ENCODE results near the gene FKBP14. TPM values are rescaled to one million over a fixed set of nuclear protein-coding genes. Genes with fewer than 3 reads are reported as not detected.

The FKBP14 gene, protein sequence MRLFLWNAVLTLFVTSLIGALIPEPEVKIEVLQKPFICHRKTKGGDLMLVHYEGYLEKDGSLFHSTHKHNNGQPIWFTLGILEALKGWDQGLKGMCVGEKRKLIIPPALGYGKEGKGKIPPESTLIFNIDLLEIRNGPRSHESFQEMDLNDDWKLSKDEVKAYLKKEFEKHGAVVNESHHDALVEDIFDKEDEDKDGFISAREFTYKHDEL
- total RNA-seq, result 8.5 and 9.8 TPM in 2 replicates

DNA sequence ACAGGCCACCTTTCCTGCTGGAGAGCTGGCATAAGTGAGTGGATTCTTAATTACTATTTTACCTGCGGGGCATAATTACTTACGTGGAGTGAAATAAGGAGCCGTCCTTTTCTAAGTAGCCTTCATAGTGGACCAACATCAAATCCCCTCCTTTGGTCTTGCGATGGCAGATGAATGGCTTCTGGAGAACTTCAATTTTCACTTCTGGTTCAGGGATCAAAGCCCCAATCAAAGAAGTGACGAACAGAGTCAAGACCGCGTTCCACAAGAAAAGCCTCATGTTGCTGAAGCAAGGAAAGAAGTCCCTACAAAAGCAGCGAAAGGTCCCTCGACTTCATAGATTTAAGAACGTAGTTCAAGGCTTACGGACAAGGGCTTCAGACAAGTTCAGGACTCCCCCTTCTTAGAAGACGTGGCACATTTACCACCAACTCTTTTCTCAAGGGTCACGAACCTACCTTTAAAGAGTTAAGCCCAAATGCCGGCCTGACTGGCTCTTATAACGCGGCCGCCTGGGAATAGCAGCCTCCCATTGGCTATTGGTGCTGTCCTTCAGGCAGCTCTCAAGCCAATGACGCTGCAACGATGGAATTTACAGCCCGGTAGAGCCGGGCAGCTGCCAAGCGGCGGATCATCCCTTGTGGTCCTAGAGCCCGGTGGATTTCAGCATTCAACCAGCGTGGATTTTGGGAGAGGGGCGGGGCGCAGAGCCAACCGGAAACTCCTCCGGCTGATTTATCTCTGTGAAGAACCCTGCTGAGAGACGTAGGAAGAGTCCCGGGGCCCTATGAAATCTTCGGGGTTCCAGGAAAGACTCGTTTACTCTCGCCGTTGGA lies at the start of gene FKBP14:
FKBP14 (minus strand) TSS at position 474 of the 836 bp plus-strand sequence; CDS start at position 280, 194 bp downstream.
- DNase-seq (ENCODE audit: low read depth in 2 of 2), result peak; percentile 98 to 100

DNA sequence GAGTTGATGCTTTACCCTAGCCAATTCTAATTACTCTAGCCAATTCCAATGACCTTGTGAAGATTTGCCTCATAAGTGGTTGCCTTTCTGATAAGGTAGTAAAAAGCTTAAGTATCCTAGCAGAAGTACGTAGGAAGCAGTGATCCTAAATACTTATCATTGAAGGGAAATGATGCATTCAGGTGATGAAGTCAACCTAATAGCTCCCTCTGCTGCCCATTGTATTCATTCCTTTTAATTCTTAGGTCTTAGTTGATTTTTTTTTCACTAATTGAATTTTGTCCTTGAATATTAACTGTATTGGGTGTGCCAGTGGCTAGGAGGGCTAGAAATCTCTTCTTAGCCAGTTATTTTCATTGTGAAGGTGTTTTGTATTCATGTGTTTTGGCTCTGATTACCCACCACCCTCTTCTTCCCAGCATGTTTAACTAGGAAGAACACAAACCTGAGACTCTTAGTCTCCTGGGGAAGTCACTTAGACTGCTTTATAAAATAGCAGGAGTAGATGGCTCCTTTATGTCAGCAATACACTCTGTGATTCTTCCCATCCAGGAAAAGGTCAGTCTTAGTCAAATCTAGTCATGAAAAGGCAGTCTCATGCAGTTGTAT lies 48.0 kb upstream of the FKBP14 start:
- DNase-seq (ENCODE audit: low read depth in 2 of 2), result peak; percentile 25 to 67

DNA sequence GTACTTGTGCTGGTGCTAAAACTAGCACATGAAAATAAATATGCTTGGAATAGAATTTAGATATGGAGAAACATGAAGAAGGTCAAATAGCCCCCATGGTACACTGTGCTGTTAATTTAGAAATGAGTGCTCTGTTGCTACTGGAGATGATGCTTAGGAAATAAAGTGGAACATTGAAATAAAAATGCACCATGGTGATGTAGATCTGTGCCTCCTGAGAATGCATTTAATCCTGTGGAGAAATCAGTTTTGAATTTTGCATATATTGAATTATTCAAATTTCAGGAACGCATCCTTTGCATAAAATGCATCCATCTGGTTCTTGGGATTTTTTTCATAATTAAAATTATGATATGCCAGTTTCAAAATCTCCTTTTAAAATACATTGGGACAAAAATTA lies 46.2 kb upstream of the FKBP14 start:
- DNase-seq (ENCODE audit: low read depth in 2 of 2), result no peak

DNA sequence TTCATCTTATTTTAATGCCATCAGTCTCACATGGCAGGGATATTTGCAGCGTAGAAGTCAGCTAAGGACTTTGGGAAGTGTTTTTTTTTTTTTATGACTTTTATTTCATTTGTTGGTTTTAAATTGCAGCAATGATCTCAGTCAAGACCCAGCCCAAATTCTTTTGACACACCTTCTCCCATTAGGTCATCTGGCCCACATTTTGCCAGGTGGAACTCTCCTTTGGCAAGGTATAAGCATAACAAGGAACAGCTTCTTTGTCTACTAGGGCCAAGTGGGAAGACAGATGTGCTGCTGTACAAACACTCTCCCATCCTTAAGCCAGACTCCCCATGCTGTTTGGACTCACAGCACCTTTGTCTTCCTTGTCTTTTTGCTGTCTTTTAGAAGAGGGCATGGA lies 43.5 kb upstream of the FKBP14 start:
- no peak for DNase-seq (ENCODE audit: low read depth in 2 of 2)

DNA sequence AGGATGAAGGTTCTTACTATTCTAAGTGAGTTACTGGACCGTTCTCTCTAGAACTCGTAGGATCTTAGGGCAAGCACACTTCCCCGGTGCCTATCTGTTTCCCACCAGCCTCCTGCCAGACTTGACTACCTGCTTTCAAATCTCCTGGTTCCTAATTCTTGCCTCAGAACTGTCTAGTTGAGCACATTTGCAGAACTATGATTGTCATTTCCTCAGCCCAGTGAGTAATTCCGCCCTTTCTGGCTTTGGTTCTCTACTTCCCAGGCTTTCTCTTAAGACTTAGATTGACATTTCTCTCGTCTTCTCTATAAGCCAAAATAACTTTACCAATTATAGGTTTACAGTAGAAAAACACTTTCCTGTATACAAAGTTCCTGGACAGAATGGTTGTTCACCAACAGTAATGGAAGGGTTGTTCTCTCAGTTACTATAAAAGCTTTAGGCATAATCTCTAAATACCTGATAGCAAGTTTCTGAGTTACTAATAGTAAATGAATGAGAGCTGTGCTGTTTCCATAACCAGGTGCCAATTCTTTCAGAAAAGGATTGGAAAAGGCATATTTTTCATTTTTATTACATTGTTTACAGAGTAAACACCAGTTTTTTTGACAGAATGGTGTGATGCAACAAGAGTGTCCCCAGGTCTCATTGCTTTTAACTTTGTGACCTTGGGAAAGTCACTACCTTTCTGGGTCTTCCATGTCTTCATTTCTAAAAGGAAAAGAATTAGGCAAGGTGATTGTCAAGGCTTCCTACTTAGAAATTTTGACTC lies 42.8 kb upstream of the FKBP14 start:
- DNase-seq (ENCODE audit: low read depth in 2 of 2), result peak in 1 of 2 donors; percentile 7

DNA sequence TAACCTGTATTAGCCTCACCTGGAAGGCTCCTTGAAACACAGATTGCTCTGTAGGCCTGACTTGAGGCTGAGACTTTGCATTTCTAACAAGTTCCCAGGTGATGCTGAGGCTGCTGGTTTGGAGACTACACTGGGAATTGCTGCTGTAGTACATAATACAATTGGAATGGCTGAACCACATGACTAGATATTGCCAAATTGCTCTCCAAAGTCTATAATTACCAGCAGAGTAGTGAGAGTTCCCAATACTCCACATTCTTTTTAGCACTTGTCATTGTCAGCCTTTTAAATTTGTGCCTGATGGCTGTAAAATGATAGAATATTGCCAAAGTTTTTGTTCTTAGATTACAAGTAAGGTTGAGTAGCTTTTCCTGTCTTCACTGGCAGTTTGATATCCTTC lies 41.6 kb upstream of the FKBP14 start:
- DNase-seq (ENCODE audit: low read depth in 2 of 2), result no peak

DNA sequence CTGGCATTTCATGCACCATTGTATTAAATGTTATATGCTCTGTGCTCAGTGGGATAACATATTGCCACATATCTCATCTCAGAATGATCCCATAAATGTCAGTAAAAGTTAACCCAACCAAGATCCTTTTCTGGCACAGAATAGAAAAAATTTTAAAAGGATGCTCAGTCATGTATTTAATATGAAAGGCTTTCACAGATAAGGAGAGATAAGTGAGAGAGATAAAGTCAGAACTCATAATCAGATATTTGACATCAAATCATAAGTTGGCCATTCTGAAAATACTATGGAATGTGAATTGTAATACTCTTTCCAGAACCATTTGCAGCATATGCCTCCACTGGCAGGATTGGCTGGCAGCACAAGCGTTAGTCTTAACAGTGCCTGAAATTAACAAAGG lies 40.2 kb upstream of the FKBP14 start:
- no peak for DNase-seq (ENCODE audit: low read depth in 2 of 2)

DNA sequence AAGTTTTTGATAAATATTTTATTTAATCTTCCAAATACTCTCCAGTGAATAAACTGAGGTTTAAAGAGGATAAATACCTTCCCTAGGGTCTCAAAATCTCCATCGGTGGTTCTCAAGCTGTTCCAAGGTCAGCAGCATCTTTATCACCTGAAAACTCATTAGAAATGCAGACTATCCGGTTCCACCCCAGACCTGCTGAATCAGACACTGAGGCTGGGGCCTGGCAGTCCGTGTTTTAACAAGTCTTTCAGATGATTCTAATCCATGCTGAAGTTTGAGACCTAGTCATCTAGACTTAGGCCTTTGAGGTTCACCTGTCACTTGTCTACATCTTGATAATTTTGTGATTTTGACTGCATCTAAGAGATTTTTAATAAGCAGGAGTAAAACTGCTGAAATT lies 39.2 kb upstream of the FKBP14 start:
- DNase-seq (ENCODE audit: low read depth in 2 of 2), result no peak

DNA sequence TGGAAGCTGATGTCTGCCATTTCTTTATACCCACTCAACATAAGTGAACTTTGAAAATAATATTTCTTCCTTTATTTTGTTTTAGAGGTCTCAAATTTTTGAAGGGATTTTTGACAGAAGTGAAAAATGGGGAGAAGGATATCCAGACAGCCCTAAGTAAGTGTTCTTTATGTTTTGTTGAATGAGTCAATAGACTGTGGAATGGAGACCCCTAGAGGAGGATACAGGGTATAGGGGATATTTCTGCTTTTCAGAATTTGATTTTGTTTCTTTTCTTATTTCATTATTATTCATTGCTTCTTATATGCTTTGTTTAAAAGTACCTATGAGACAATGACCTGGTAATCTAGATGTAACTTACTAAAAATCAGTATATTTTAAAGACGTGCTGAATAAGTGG lies 36.1 kb upstream of the FKBP14 start:
- peak; percentile 23 to 55 for DNase-seq (ENCODE audit: low read depth in 2 of 2)

DNA sequence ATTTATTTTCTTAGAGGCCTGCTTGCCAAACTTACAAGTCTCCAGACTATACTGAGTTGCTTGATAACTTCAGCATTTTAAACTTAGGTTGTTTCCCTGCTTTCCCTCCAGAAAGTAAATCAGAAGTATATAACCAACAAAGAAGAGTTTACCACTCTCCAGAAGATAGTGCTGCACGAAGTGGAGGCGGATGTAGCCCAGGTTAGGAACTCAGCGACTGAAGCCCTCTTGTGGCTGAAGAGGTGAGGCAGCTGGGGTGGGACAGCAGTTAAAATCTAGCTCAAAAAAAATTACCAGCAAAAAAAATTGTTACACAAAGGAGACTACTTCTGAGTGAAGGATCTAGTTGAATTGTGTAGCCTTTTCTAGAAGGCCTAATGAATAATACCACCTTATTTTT lies 35.3 kb upstream of the FKBP14 start:
- DNase-seq (ENCODE audit: low read depth in 2 of 2), result peak; percentile 9 to 47

DNA sequence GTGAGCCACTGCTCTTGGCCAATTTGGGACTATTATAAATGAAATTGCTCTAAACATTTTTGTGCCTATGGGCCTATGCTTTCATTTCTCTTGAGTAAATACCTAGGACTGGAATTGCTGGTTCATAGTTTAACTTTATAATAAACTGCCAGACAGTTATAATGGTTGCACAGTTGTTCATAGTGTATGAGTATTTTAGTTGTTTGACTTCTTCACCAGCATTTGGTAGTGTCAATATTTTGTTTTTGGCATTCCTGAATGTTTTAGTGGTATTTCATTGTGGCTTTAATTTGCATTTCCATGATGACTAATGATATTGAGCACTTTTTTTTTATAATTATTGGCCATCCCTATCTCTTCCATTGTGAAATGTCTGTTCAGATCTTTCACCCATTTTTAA lies 31.2 kb upstream of the FKBP14 start:
- no peak for DNase-seq (ENCODE audit: low read depth in 2 of 2)

DNA sequence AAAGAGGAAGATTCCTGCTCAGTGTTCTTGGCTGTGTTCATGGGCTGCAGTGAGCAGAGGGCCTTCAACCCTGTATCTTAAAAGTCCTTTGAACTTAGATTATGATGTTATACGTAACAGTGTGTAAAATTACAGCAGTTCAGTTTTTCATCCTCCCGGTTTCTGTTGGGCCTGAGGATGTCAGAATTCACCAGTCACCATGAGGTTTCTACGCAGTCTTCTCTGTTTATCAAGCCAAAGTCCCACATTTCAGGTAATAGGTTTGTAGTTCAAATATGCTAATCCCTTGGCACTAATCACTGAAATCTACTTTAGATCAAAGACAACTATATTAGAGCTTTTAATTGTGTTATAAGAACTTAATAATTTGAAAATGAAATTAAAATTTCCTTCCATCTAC lies 26.6 kb upstream of the FKBP14 start:
- DNase-seq (ENCODE audit: low read depth in 2 of 2), result no peak

DNA sequence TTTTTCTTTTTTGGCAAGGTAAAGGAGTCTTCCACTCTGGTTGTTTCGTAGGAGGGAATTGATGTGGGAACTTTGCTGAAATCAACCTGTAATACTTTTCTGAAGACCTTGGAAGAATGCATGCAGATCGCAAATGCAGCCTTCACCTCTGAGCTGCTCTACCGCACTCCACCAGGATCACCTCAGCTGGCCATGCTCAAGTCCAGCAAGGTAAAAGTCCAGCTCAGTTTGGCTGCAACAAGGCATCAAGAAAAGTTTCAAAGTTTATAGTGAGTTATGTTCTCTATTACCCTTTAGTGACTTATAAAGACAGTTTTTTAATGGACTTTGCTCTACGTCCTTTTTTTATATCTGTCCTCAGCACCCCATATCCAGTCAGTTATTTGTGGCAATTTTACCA lies 22.7 kb upstream of the FKBP14 start:
- no peak for DNase-seq (ENCODE audit: low read depth in 2 of 2)

DNA sequence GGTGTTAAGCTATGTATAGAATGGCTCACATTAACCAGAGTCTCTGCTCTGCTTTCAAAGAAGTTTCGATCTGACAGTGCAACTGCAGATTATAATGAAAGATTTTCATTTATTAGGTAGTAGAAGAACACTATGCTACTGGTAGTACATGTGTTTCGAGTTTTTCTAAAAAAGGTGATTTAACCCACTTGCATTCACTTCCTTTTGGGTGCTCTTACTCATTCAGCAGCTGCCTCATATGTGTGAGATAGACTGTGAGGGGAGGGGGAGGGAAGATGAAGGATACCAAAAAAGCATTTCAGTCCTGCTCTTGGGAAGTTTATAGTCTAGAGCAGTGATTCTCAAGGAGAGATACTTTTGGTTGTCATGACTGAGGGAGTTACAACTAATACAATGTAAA lies 22.1 kb upstream of the FKBP14 start:
- no peak for DNase-seq (ENCODE audit: low read depth in 2 of 2)

DNA sequence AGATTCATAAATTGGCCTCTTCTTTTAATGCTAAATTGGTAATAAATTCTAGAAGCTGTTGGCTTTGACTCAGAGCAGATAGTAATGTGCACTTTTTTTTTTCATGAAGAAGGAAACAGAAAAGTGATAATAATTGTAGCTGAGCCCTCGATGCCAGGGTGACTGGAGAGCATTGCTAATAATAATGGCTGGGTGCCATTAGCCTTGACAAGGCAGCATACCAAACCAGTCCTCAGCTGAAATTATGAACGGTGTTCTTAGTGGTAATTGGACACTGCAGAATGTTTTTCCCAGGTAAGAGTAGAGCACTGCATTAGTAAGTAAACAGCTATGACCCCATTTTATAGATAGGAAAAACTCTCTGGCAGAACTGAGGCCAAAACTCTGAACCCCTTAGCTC lies 20.6 kb upstream of the FKBP14 start:
- no peak for DNase-seq (ENCODE audit: low read depth in 2 of 2)

DNA sequence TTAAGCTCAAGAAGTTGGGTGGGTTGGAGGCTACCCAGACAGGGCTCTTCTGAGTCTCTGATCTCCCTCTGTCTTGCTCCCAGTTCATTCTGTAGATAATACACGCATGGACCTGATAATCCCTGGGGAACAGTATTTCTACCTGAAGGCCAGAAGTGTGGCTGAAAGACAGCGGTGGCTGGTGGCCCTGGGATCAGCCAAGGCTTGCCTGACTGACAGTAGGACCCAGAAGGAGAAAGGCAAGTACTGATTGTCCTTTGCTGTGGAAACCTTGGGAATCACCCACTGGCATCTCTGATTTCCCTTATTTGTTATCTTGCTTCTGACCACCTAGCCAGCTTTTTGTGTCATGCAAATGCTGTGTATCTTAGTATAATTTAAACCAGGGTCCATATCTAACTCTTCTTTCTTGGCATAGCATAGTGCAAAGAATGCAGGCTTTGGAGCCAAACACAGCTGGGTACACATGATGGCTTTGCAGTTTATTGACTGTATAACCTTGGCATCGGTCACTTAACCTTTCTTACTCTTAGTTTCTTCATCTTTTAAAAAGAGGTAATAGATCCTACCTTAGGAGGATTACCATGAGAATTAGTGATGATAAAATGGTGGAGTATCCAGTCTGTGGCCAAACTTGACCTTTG lies 19.7 kb upstream of the FKBP14 start:
- DNase-seq (ENCODE audit: low read depth in 2 of 2), result no peak

DNA sequence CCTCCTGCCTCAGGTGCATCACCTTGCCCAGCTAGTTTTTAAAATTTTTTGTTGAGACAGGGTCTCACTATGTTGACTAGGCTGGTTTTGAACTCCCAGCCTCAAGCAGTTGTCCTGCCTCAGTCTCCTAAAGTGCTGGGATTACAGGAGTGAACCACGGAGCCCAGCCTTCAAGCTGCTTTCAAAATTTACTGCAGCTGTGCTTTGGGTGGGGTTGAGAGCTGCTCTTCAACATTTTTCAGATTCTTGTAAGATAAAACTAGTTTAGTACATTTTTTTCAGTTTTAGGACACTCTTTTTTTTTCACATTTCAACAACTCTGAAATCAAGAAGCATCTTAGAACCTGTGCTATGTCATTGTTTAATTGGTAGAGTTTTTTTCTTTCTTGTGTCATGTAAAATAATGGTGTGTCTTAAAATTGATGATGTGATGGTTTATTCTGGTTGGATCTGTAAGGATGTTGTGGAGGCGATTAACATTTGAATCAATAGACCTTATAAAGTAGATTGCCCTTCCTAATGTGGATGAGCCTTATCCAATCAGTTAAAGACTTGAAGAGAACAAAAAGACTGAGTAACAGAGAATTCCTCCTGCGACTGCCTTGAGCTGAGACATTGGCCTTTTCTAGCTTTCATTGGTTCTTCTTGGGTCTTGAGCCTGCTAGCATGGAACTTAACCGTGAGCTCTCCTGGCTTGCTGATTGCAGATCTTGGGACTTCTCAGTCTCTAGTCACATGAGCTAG lies 15.2 kb upstream of the FKBP14 start:
- no peak for DNase-seq (ENCODE audit: low read depth in 2 of 2)

DNA sequence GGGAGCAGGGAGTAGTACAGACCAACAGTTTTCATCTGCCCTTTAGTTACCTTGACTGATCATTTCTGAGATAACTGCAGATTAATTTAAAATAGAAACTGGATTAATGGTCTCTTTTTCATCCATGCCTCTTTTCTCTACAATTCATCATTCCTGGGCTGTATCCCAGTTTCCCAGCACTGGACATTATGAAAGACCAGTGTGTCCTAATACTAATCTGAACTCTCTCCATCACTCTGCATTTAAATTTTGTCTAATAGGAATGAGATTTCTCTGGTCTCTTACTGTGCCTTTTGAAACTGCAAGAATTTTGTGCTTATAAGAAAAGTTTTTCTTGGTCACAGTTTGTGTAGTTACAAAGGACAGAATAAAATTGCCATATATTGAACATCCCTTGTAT lies 14.4 kb upstream of the FKBP14 start:
- no peak for DNase-seq (ENCODE audit: low read depth in 2 of 2)

DNA sequence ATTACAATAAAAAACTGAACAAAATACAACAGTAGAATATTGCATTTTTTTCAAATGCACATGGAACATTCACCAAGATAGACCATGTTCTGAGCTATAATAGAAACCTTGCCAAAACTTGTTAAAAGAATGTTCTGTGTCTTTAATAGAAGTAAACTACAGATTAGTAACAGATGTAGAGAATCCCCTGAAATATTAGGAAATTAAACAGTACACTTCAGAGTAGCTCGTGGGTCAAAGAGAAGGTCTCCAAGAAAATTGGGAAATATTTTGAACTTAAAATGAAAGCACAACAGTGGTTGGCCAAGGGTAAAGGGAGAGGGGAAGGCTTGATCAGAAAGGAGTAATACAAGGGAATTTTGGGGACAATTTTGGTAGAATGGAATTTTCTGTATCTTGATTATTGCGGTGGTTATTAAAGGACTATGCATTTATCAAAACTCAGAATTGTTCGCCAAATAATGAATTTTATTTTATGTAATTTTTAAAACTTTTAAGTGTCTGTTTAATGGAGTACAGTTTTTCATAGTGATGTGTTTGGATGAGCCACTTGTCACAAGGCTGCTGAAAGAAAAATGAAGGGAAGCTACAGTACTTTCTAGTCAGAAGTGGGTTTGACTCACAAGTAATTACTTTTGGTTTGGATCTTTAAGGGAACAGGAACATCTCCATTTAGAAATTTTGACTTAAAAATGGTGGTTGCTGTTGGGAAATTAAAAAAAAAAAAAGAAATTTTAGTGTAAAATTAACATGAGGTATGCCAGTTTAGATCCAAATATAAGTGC lies 11.9 kb upstream of the FKBP14 start:
- no peak for DNase-seq (ENCODE audit: low read depth in 2 of 2)

DNA sequence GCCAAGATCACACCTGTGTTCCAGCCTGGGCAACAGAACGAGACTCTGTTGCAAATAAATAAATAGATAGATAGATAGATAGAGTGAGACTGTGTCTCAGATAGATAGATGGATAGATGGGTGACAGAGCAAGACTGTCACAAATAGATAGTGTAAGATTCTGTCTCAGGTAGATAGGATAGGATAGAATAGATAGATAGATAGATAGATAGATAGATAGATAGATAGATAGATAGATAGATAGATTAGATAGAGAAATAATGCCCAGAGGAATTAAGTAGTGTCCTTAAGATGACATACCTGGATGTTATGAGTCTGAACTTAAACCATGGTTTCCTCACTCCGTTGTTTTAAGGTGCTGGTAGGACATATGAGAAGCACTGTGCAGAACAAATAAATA lies 9.7 kb upstream of the FKBP14 start:
- no peak for DNase-seq (ENCODE audit: low read depth in 2 of 2)
